Sigmoid colon (tissue), 7 donors: ENCODE measurements around the gene HACL1. TPM values are rescaled to one million over a fixed set of nuclear protein-coding genes. Genes with fewer than 3 reads are reported as not detected.

Experiments
- DNase-seq: peaks from one replicate; pipeline ENCODE4 v3.0.0-alpha.2; 2019
- H3K27ac ChIP-seq, 4 donors: fragments of 200-600 bp; sonication (generic); one replicate each; pipeline ENCODE4 v1.5.1; 2016 to 2019; ENCODE audit warnings: mild to moderate bottlenecking in 1 of 4
- H3K27me3 ChIP-seq, 3 donors: fragments of 200-600 bp; sonication (generic); one replicate each; pipeline ENCODE4 v1.5.1; 2019; ENCODE audit warnings: mild to moderate bottlenecking in 1 of 3
- H3K36me3 ChIP-seq, 4 donors: fragments of 200-600 bp; sonication (generic); one replicate each; pipeline ENCODE4 v1.5.1; 2016 to 2019
- H3K4me1 ChIP-seq, 4 donors: fragments of 200-600 bp; sonication (generic); one replicate each; pipeline ENCODE4 v1.5.1; 2017 to 2019
- H3K4me3 ChIP-seq, 4 donors: fragments of 200-600 bp; sonication (generic); one replicate each; pipeline ENCODE4 v1.5.1; 2017 to 2019; ENCODE audit warnings: mild to moderate bottlenecking in 2 of 4, moderate library complexity in 1 of 4
- H3K9me3 ChIP-seq, 4 donors: fragments of 200-600 bp in 3 of 4; sonication (generic) in 3 of 4; one replicate each; pipeline versions ENCODE4 v1.5.1 to v1.6.1; 2013 to 2019
- CTCF ChIP-seq, 4 experiments: fragments of 450-650 bp in 3 of 4; fragments of 200-600 bp in 1 of 4; IDR thresholded peaks; one replicate each; pipeline ENCODE4 v1.5.1; 2016 to 2019; ENCODE audit warnings: antibody characterized with exemption in 4 of 4, mild to moderate bottlenecking in 3 of 4, moderate library complexity in 2 of 4
- EP300 ChIP-seq, 4 donors: sonication (generic); formaldehyde crosslinking; IDR thresholded peaks; one replicate each; pipeline ENCODE4 v1.6.1; 2017; ENCODE audit warnings: antibody characterized with exemption in 4 of 4
- POLR2A ChIP-seq, 2 donors: fragments of 450-650 bp; IDR thresholded peaks; one replicate each; pipeline ENCODE4 v1.6.1; 2016; ENCODE audit warnings: antibody characterized with exemption in 2 of 2, mild to moderate bottlenecking in 2 of 2, moderate library complexity in 2 of 2
- POLR2AphosphoS5 ChIP-seq, 4 donors: sonication (generic); formaldehyde crosslinking; IDR thresholded peaks; one replicate each; pipeline ENCODE4 v1.6.1; 2017; ENCODE audit warnings: antibody characterized with exemption in 4 of 4
- WGBS, 2 donors: extraction: QIAGEN DNeasy Blood & Tissue Kit; methylation state at CpG; one replicate each; pipeline ENCODE4 v1.1.7; 2013; 5-methylcytosine and 5-hydroxymethylcytosine counted together
- intact Hi-C: fragments of 100-400 bp; cut with DNase I; formaldehyde crosslinking; loops from one replicate; pipeline ENCODE4 v1.15.1; 2023
- polyA plus RNA-seq, 3 donors: library from polyadenylated mRNA; stranded (reverse); fragments of 200-250 nt; gene quantifications; one replicate each; pipeline ENCODE4 v1.2.3, GENCODE V29; 2013
- total RNA-seq, 4 donors: library from RNA; depleted of rRNA; stranded (reverse); fragments of >200 nt; gene quantifications; one replicate each; pipeline ENCODE4 v1.1.0, GENCODE V29; 2016
- donor health status: healthy with polysubstance abuse.
- donor health status: Bipolar disorder and iron deficiency.
- donor health status: healthy.

Gene HACL1
- total and polyA plus RNA-seq, 7 donors, result 10.9 to 24.7 (median 15.5) TPM

DNA sequence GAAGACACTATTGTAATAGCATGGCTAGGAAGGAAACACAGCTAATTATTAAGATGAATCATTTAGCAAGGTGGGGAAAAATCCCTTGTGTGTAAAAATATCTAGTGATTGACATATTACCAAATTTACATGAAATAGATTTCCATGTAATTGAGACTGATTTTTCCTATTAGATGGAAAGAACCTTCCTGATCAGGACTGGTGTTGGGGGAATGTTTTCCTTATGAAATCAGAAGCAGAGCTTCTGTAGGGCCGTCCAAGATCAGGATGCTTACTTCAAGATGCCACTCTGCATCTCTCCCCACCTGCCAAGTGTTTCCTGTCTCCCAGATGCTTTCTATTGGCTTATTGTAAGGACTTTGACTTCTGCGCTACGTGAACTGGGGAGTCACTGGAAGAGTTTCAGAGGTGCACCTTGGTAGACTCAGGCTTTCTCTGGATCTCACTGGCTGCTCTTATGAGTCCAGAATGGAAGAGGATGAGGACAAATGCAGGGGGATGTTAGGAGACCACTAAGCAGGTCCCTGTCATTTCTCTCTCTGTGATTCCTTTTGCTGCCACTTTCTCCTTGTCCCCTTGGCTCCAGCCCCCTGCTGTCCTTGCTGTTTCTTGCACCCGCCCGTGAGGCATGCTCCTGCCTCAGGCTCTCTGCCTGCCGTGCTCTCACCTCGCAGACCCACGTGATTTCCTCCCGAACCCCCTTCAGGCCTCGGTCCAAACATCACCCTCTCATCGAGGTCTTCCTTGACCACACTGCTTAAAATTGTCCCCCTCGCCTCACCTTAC lies 30.2 kb upstream of the HACL1 start:
- Histone ChIP-seq H3K36me3 (no peaks in the 10 kb centered on the region), H3K9me3 (no peaks in the 10 kb centered on the region), H3K27ac (peak overlapping the region; percentile 59 to 90 (median 76)), H3K27me3 (no peaks in the 10 kb centered on the region), H3K4me1 (peaks cover 0 to 62% (median 57%) of the 10 kb centered on the region in 4 donors), H3K4me3 (no peak overlapping the region)
- TF ChIP-seq EP300 (IDR thresholded peaks at IDR 0.05) (no peak), POLR2AphosphoS5 (IDR thresholded peaks at IDR 0.05) (no peak), CTCF (IDR thresholded peaks at IDR 0.05) (no peak), POLR2A (IDR thresholded peaks at IDR 0.05) (no peak)
- WGBS, 2 donors, result 93 to 94% methylated on average over 12 of the region's 12 CpGs
- intact Hi-C loops, result loop anchor here (10.0 kb wide), 1 partner anchor 543 kb away; the partner anchor contains the start of gene GALNT15
- DNase-seq, result no peak

DNA sequence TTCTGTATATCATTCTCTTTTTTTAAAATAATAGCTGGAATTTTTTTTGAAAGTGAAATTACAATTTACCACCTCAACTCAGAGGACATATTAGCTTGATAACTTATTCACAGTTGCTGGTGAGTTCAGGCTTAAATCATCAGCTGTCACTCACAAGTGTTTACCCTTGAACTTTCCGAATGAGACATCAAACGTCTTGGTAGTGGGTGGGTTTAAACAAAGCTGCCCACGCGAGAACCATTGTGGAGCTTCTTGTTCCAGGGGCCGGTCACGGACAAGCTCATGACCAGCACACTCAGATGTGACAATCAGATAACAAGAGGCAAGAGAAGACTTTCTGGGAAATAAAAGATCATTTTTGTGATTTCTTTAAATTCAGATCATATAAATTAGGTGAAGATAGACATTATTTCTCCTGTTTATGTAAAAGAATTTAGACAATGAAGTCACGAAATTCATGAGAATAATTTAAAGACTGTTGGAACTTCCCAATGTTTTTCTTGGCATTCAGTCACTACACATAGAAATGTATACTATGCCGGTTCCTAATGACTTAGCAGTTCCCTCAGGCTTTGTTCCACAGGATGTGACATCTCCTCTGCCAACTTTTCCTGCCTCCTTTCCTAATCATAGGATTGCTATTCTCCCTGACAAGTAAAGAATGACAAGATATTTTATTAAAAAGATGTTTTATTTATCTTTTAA lies 29.4 kb upstream of the HACL1 start:
- Histone ChIP-seq H3K36me3 (no peaks in the 10 kb centered on the region), H3K4me3 (peak overlapping the region; percentile 18 to 36 (median 28)), H3K27ac (peak overlapping the region; percentile 59 to 90 (median 76)), H3K4me1 (peaks cover 0 to 54% (median 49%) of the 10 kb centered on the region in 4 donors), H3K27me3 (no peaks in the 10 kb centered on the region), H3K9me3 (no peaks in the 10 kb centered on the region)
- 41 to 42% methylated on average over 8 of the region's 8 CpGs for WGBS, 2 donors
- DNase-seq, result no peak
- TF ChIP-seq POLR2A (IDR thresholded peaks at IDR 0.05), result no peak
- TF ChIP-seq CTCF (IDR thresholded peaks at IDR 0.05), result no peak
- TF ChIP-seq POLR2AphosphoS5 (IDR thresholded peaks at IDR 0.05), result no peak
- intact Hi-C loops, result loop anchor here (1.0 to 10.0 kb wide), 2 partner anchors 183 to 544 kb away; partner anchors contain the start of gene GALNT15

GRCh38 chr3:15629860-15630597 lies 28.7 kb upstream of the HACL1 start:
- DNase-seq, result peak; percentile 85
- 42% methylated on average over 10 of the region's 10 CpGs for WGBS, 2 donors
- Histone ChIP-seq H3K36me3 (no peaks in the 10 kb centered on the region), H3K27me3 (no peaks in the 10 kb centered on the region), H3K4me3 (peak overlapping the region; percentile 18 to 36 (median 28)), H3K4me1 (peaks cover 0 to 46% (median 44%) of the 10 kb centered on the region in 4 donors), H3K27ac (peak overlapping the region; percentile 59 to 90 (median 76)), H3K9me3 (no peaks in the 10 kb centered on the region)
- intact Hi-C loops, result loop anchor here (1.0 to 10.0 kb wide), 2 partner anchors 183 to 545 kb away; partner anchors contain the start of gene GALNT15
- TF ChIP-seq CTCF (IDR thresholded peaks at IDR 0.05), result peak in 3 of 4 experiments; percentile 72 to 87 (median 74)
- TF ChIP-seq POLR2A (IDR thresholded peaks at IDR 0.05), result no peak
- TF ChIP-seq POLR2AphosphoS5 (IDR thresholded peaks at IDR 0.05), result peak in 2 of 4 donors; percentile 23 to 41

DNA sequence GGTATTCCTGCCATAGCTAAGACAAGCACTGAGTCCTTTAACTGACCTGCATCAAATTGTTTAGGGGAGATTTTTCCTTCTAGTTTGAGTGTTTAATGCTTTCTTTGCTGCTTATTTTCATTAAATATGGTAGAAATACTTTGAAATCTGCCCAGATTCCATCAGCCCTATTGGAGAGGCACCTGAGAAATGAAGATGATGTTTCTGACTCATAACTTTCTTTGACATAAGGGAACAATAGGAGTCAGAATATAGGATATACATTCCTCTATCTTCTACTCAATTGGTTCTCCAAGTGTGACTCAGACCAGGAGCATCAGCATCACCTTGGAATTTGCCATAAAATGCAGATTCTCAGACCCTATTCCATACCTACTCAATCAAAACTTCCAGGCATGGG lies 27.6 kb upstream of the HACL1 start:
- Histone ChIP-seq H3K9me3 (no peaks in the 10 kb centered on the region), H3K4me1 (peaks cover 0 to 36% (median 34%) of the 10 kb centered on the region in 4 donors)
- DNase-seq, result no peak

More for the DNA sequence above, 27.6 kb upstream of the HACL1 start:
- TF ChIP-seq EP300 (IDR thresholded peaks at IDR 0.05), result no peak
- no peak for TF ChIP-seq POLR2A (IDR thresholded peaks at IDR 0.05)
- TF ChIP-seq POLR2AphosphoS5 (IDR thresholded peaks at IDR 0.05), result no peak
- H3K36me3 ChIP-seq, result no peaks in the 10 kb centered on the region
- H3K27ac ChIP-seq, result no peak overlapping the region
- intact Hi-C loops, result no loop called here
- H3K27me3 ChIP-seq, result no peaks in the 10 kb centered on the region
- no peak overlapping the region for H3K4me3 ChIP-seq
